Spleen (tissue), 7 donors: Measurements from ENCODE around the gene MSI2.

Source experiments
- CTCF ChIP-seq, 11 experiments: fragments of 200-600 bp in 7 of 11; fragments of 450-650 bp in 4 of 11; sonication (generic) in 4 of 11; IDR thresholded peaks in 8 of 11; conservative IDR thresholded peaks in 3 of 11; 1 replicate in 7 of 11; 2 replicates in 4 of 11; pipeline versions ENCODE4 v1.4.0 to v1.8.0; 2016 to 2021; ENCODE audit warnings: antibody characterized with exemption in 11 of 11, inconsistent platforms in 4 of 11, mild to moderate bottlenecking in 1 of 11
- POLR2AphosphoS5 ChIP-seq, 3 donors: sonication (generic); formaldehyde crosslinking; IDR thresholded peaks; one replicate each; pipeline ENCODE4 v1.5.1; 2017; ENCODE audit warnings: antibody characterized with exemption in 3 of 3
- donor health status: DM: no; HTN: no; CAD: no; lungs with moderate emphysema.
- donor health status: DM: no; HTN: no; CAD: no.
- donor health status: DM: no; HTN: no; CAD: no.

- TF ChIP-seq CTCF (IDR thresholded peaks at IDR 0.05 in 8 of 11, conservative IDR thresholded peaks at IDR 0.05 in 3 of 11) (no peak), POLR2AphosphoS5 (IDR thresholded peaks at IDR 0.05) (no peak)
These were observed 162.3 kb downstream of the MSI2 start for GRCh38 chr17:57418463-57419246.
